Renal pelvis (tissue), 4 donors: ENCODE results near the gene HLA-DRB5. TPM values are rescaled to one million over a fixed set of nuclear protein-coding genes. Genes with fewer than 3 reads are reported as not detected.
A peak's percentile ranks its signal among the peaks of the same experiment; 100 is the strongest.
"Not testable (repeated sequence)": the region's sequence is repeated elsewhere in the genome, so short reads cannot be mapped to it uniquely, and the experiment has no call there.

ENCODE experiments used
- DNase-seq: peaks from one replicate; pipeline ENCODE4 v3.0.0-alpha.2; 2013
- polyA plus RNA-seq, 3 donors: library from polyadenylated mRNA; unstranded; fragments of 120-200 nt; gene quantifications; one replicate each; pipeline ENCODE4 v1.2.1, GENCODE V29; 2013; ENCODE audit not compliant: insufficient read length in 3 of 3

HLA-DRB5 gene
- polyA plus RNA-seq, 3 donors = 2.3 to 30.7 (median 26.6) TPM

DNA sequence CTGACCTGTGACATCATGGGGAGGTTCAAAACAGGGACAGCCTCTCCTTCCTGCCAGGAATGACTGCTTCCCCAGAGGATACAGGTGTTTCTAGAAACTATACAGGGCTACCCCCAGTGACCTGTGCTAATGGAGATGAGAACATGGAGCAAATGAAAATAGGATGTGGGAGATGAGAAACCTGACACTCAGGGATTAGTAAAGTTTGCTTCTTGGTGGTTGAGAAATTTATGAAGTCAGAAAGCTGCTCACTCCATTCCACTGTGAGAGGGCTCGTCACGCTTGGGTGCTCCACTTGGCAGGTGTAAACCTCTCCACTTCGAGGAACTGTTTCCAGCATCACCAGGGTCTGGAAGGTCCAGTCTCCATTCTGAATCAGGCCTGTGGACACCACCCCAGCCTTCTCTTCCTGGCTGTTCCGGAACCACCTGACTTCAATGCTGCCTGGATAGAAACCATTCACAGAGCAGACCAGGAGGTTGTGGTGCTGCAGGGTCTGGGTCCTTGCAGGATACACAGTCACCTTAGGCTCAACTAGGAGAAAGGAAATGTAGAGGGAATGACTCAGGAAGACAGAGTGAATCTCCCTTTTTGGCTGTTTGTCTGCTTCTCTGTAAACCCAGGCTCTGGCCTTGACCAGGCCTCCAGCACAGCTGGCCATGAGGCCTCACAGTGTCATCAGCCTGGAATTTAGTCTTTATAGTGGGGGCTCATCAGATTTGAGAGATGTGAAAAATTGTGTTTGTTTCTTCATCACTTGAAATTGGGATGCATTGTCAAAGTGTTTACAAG, 10.8 kb downstream of the HLA-DRB5 start:
- peak; percentile 27 for DNase-seq

DNA sequence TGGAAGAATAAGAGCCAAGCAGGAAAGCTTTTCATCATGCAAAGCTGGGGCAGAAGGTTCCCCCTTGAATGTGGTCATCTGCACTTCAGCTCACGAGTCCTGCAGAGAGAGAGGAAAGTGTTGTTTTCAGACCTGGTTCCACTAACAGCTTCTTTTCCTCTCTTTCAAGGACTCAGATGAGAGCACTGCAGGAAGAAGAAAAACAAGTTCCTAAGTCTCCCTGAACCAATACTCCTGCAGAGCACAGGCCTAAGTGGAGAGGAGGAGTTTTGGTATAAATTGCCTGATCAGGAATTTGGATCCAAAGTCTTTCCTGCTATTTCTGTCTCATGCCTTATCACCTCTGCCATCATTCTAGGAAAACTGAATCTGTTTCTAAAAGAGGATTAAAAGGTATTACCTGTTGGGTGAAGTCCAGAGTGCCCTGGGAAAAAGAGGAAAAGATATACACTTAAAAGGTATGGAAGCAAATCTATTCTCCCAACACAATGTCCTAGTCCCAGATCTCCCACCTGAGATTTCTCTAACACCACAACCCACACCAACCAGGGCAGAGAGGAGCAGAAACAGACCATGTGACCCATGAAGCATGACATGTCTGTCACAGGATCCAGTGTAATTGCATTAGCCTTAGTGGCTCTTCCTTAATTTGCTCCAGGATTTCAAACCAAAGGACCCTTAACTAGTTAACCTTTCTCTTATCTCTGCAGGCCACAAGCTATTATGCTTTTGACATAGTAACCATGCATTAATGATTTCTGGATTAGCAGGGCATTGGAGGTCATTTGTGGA, 12.2 kb downstream of the HLA-DRB5 start:
- DNase-seq = no peak

- DNase-seq = no peak
These were observed 29.1 kb downstream of the HLA-DRB5 start for GRCh38 chr6:32501016-32501415.

DNA sequence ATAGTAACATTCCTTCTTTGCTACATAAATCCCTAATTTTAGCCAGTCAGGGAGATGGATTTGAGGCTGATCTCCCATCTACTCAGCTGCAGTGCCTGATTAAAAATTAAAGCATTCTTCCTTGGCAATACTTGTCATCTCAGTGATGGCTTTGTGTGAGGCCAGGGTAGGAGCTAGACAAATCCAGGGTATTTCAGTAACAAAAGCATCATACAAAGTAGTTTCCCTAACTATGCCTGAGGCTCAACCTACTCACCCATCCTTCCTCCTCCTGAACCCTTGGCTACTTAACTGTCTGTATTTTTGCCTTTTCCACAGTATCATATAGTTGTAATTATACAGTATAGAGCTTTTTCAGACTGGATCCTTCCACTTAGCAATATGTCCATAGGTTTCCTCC, 37.7 kb downstream of the HLA-DRB5 start:
- no peak for DNase-seq

DNA sequence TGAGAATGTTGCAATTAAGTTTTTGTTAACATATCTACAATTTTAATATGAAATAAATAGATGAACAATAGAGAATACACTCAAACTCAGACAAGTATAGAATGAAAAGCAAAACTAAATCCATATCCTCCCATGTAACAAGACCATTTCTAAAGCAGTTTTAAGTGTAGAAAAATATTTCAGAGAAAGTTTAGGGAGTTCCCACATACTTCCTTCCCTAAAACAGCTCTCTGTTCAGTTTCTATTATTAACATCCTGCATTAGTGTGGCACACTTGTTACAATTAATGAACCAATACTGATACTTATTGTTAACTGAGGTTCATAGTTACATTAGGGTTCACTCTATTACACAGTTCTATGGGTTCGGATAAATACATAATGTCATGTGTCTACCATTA, 38.4 kb downstream of the HLA-DRB5 start:
- no peak for DNase-seq

- no peak for DNase-seq
These were observed 42.0 kb downstream of the HLA-DRB5 start for GRCh38 chr6:32488083-32488482.

DNA sequence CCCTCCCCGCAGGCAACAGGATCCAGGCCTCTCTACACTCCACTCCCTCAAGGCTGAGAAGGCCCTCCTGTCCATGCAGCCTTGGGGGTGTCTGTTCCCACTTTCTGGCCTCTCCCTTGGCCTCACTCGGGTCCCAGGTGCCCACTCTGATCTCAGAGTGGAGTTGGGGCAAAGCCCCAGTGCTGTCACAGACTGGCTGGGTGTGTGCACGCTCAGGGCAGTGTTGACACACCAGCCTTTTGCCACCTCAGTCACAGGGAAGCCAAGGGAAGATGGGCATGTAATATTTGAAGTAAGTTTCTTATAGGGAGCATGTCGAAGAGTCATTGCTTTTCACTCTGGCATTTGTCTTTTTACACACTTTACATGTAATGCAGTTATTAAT, 45.5 kb downstream of the HLA-DRB5 start:
- DNase-seq = no peak

DNA sequence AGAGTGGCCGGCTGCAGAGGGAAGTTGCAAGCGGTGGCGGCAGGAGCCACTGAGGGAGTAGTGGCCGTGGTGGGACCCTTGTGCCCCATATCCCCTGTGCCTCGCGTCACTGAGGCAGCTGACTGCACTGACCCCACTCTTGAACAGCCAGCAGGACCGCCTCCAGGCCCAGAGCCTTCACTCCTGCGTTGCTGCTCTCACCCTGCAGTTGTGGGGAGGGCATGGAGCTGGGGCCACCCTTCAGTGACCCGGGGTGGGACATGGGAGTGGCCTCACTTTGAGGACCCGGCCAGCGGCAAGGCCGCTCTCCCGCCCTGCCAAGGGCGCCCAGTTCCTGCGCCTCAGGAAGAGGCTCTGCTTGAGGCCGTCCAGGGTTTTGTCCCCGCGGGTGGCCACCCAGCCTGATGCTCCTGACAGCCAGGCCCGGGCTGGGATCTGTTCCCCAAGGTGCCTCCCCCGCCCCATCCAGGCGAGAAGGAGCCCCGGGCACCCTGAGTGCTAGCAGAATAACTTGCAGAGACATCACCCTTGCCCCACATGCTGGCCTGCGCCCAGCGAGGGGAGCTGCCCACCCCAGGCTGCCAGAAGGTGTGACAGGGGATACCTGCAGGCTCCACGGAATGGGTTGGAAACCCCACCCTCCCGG, 46.0 kb downstream of the HLA-DRB5 start:
- DNase-seq = no peak

- DNase-seq = no peak
These were observed 54.5 kb downstream of the HLA-DRB5 start for GRCh38 chr6:32475392-32476206.

DNA sequence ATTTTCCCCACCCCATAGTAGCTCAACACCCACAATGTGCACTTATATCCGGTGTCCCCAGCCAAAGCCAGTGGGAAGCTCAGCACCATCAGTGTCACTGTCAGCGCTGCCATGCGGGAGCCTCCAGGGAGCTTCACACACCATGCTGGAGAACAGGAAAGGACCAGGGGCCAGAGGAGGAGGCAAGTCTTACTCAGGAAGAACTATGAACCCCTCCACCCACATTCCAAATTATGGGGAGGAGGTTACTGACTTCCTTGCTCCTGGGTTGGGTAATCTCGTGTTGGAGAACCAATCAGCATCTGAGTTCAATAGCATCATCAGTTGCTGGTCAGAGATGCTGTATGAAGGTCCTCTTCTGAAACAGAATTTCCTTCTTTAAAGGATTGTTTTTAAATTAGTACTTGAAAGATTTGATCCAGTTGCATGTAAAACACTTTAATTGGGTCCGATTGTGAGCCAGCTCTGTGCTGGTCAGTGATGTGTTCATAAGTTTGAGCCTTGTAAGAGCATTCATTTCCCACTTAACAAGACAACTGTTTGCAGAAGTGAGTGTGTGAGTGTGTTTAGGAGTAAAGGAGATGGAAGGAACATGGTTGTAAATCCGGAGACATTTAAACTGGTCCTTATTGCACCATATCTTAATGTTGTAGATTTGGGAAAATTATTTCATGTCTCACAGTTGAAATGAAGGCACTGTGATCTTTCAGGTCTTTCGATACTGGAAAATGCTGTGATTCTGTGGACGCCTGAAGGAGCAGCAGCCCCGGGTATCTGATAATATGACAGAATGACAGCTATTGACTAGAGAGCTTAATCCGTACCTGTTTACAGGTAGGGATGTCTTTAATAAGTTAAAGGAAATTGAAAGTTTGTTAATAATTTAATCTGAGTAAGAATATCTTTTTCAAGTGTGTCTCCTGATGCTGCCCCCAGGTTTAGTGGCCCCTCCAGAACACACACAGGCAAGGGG, 56.4 kb downstream of the HLA-DRB5 start:
- peak; percentile 21 for DNase-seq

- no peak for DNase-seq
These were observed 57.2 kb downstream of the HLA-DRB5 start for GRCh38 chr6:32472781-32473375.

DNA sequence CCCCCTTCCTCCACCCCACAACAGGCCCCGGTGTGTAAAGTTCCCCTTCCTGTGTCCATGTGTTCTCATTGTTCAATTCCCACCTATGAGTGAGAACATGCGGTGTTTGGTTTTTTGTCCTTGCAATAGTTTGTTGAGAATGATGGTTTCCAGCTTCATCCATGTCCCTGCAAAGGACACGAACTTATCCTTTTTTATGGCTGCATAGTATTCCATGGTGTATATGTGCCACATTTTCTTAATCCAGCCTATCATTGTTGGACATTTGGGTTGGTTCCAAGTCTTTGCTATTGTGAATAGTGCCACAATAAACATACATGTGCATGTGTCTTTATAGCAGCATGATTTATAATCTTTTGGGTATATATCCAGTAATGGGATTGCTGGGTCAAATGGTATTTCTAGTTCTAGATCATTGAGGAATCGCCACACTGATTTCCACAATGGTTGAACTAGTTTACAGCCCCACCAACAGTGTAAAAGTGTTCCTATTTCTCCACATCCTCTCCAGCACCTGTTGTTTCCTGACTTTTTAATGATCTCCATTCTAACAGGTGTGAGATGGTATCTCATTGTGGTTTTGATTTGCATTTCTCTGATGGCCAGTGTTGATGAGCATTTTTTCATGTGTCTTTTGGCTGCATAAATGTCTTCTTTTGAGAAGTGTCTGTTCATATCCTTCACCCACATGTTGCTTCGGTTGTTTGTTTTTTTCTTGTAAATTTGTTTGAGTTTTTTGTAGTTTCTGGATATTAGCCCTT, 62.2 kb downstream of the HLA-DRB5 start:
- not testable (repeated sequence) for DNase-seq

Other genes starting within 250 kb of the HLA-DRB5 start
- gene TSBP1, start 158.4 kb downstream of the HLA-DRB5 start, polyA plus RNA-seq = under 1 TPM; 0.11 to 0.74 (median 0.17) TPM
- 1 to 10 TPM; 1.4 to 3.9 (median 3.4) TPM for gene BTNL2, start 123.1 kb downstream of the HLA-DRB5 start, polyA plus RNA-seq
- gene HLA-DRA, start 90.4 kb downstream of the HLA-DRB5 start, polyA plus RNA-seq = 10 to 100 TPM; 45.8 to 74.9 (median 58.4) TPM
- 10 to 100 TPM; 23.9 to 53.1 (median 48.7) TPM for gene HLA-DRB1, start 59.6 kb upstream of the HLA-DRB5 start, polyA plus RNA-seq
- 1 to 10 TPM; 1.7 to 4.5 (median 2.5) TPM for gene HLA-DQA1, start 107.1 kb upstream of the HLA-DRB5 start, polyA plus RNA-seq
- gene HLA-DQB1, start 136.4 kb upstream of the HLA-DRB5 start, polyA plus RNA-seq = 10 to 100 TPM in 2 of 3 donors, 1 to 10 TPM in 1; 8.1 to 13.7 (median 10.6) TPM
- 1 to 10 TPM in 1 of 3 donors, under 1 TPM in 2; 0.14 to 1.2 (median 0.36) TPM for gene HLA-DQA2, start 211.1 kb upstream of the HLA-DRB5 start, polyA plus RNA-seq
- gene HLA-DQB2, start 233.2 kb upstream of the HLA-DRB5 start, polyA plus RNA-seq = 1 to 10 TPM in 2 of 3 donors, under 1 TPM in 1; 0.52 to 2.0 (median 1.5) TPM